SK-N-SH (cell line): ENCODE measurements around the gene GLI2. TPM values are rescaled to one million over a fixed set of nuclear protein-coding genes. Genes with fewer than 3 reads are reported as not detected.

Source experiments
- CTCF ChIA-PET: fragments of 300-600, 350-600 bp; formaldehyde crosslinking; extraction: SDS; loops from one replicate; lab custom pipeline; 2021; lab: Yijun Ruan, JAX
- POLR2A ChIA-PET: fragments of 350-600 bp; sonication (Branson Sonifier 250); formaldehyde crosslinking; extraction: SDS; loops from one replicate; lab custom pipeline; 2020; ENCODE audit warnings: antibody characterized with exemption, inconsistent platforms; lab: Yijun Ruan, JAX
- DNase-seq: peaks from one replicate; pipeline ENCODE4 v3.0.0; 2012
- H2AFZ ChIP-seq: fragments of 200-600 bp; sonication (generic); 2 replicates; pipeline ENCODE4 v1.8.1; 2016; ENCODE audit warnings: antibody characterized with exemption, mild to moderate bottlenecking, low read depth
- H3F3A ChIP-seq: fragments of 200-600 bp; sonication (generic); replicated peaks from 2 replicates; pipeline ENCODE3; 2016; ENCODE audit warnings: antibody characterized with exemption, mild to moderate bottlenecking; ENCODE audit not compliant: insufficient read depth
- H3K27ac ChIP-seq, 2 experiments: fragments of 200-500 bp in 1 of 2; fragments of 200-600 bp in 1 of 2; sonication (Bioruptor generic) in 1 of 2; sonication (generic), shearing (Covaris generic) in 1 of 2; 2 replicates each; pipeline versions ENCODE4 v1.5.1 to v1.6.1; 2014 to 2016; ENCODE audit warnings: low read depth in 2 of 2, inconsistent platforms in 1 of 2, low read length in 1 of 2, mild to moderate bottlenecking in 1 of 2, mixed read lengths in 1 of 2
- H3K27me3 ChIP-seq: fragments of 200-600 bp; sonication (generic), shearing (Covaris generic); 2 replicates; pipeline ENCODE4 v1.6.1; 2016; ENCODE audit warnings: mixed run types; ENCODE audit not compliant: insufficient read depth
- H3K36me3 ChIP-seq, 2 experiments: fragments of 200-500 bp in 1 of 2; fragments of 200-600 bp in 1 of 2; sonication (Bioruptor generic) in 1 of 2; sonication (generic) in 1 of 2; replicated peaks in 1 of 2; 2 replicates each; pipeline versions ENCODE3 to v1.5.1; 2014 to 2016; ENCODE audit warnings: low read length in 1 of 2, mild to moderate bottlenecking in 1 of 2; ENCODE audit not compliant: insufficient read depth in 2 of 2, control insufficient read depth in 1 of 2
- H3K4me1 ChIP-seq, 2 experiments: fragments of 200-500 bp in 1 of 2; fragments of 200-600 bp in 1 of 2; sonication (Bioruptor generic) in 1 of 2; sonication (generic), shearing (Covaris generic) in 1 of 2; 2 replicates each; pipeline versions ENCODE4 v1.5.1 to v1.6.1; 2014 to 2016; ENCODE audit warnings: low read depth in 1 of 2, low read length in 1 of 2, mixed run types in 1 of 2; ENCODE audit not compliant: insufficient read depth in 2 of 2, control insufficient read depth in 1 of 2
- H3K4me2 ChIP-seq: fragments of 200-600 bp; sonication (generic), shearing (Covaris generic); 2 replicates; pipeline ENCODE4 v1.6.1; 2017; ENCODE audit warnings: mixed run types
- H3K4me3 ChIP-seq, 2 experiments: fragments of 200-500 bp in 1 of 2; fragments of 200-600 bp in 1 of 2; sonication (Bioruptor generic) in 1 of 2; sonication (generic), shearing (Covaris generic) in 1 of 2; 2 replicates each; pipeline versions ENCODE4 v1.5.1 to v1.8.1; 2014 to 2016; ENCODE audit warnings: low read depth in 2 of 2, inconsistent platforms in 1 of 2, low read length in 1 of 2, mild to moderate bottlenecking in 1 of 2, mixed read lengths in 1 of 2, moderate library complexity in 1 of 2
- H3K79me2 ChIP-seq: fragments of 200-600 bp; sonication (generic); 2 replicates; pipeline ENCODE4 v1.8.1; 2017; ENCODE audit warnings: mild to moderate bottlenecking; ENCODE audit not compliant: insufficient read depth
- H3K9ac ChIP-seq: fragments of 200-600 bp; sonication (generic); 2 replicates; pipeline ENCODE4 v1.6.1; 2017; ENCODE audit warnings: mixed run types
- H3K9me2 ChIP-seq: fragments of 200-600 bp; sonication (generic); 2 replicates; pipeline ENCODE4 v1.6.1; 2017; ENCODE audit warnings: mixed run types
- H3K9me3 ChIP-seq: fragments of 200-600 bp; sonication (generic); 2 replicates; pipeline ENCODE4 v1.6.1; 2017; ENCODE audit warnings: mixed run types, mild to moderate bottlenecking, moderate library complexity
- H4K20me1 ChIP-seq: fragments of 200-600 bp; sonication (generic); 2 replicates; pipeline ENCODE4 v1.6.1; 2017; ENCODE audit warnings: mild to moderate bottlenecking, mixed run types; ENCODE audit not compliant: insufficient read depth
- CTCF ChIP-seq: fragments of 200-600 bp; sonication (generic); IDR thresholded peaks from 2 replicates; pipeline ENCODE4 v1.6.1; 2017; ENCODE audit warnings: antibody characterized with exemption, mild to moderate bottlenecking, moderate library complexity
- ELF1 ChIP-seq: IDR thresholded peaks from 2 replicates; pipeline ENCODE4 v1.4.0; 2012
- EZH2phosphoT487 ChIP-seq: fragments of 200-600 bp; sonication (generic); IDR thresholded peaks from 2 replicates; pipeline ENCODE4 v1.6.1; 2017; ENCODE audit warnings: low read depth, mixed run types, mild to moderate bottlenecking, antibody characterized with exemption, moderate library complexity, borderline replicate concordance
- GABPA ChIP-seq: IDR thresholded peaks from 2 replicates; pipeline ENCODE4 v1.4.0; 2012; ENCODE audit warnings: low read depth, mild to moderate bottlenecking
- GATA2 ChIP-seq: sonication (generic); formaldehyde crosslinking; IDR thresholded peaks from 2 replicates; pipeline ENCODE4 v1.5.0; 2020; ENCODE audit warnings: mild to moderate bottlenecking, missing genetic modification reagents
- JUND ChIP-seq: IDR thresholded peaks from 2 replicates; pipeline ENCODE4 v1.4.0; 2012
- MAX ChIP-seq: IDR thresholded peaks from 2 replicates; pipeline ENCODE4 v1.4.0; 2012; ENCODE audit warnings: low read depth
- MEF2A ChIP-seq: IDR thresholded peaks from 2 replicates; pipeline ENCODE4 v1.4.0; 2012; ENCODE audit warnings: low read depth, borderline replicate concordance
- NFIC ChIP-seq: IDR thresholded peaks from 2 replicates; pipeline ENCODE4 v1.4.0; 2012; ENCODE audit warnings: borderline replicate concordance
- PBX3 ChIP-seq: IDR thresholded peaks from 2 replicates; pipeline ENCODE4; 2012
- POLR2AphosphoS5 ChIP-seq: IDR thresholded peaks from 2 replicates; pipeline ENCODE4 v1.6.1; 2012; ENCODE audit warnings: low read depth, low read length
- RFX5 ChIP-seq: IDR thresholded peaks from 2 replicates; pipeline ENCODE4 v1.6.1; 2012; ENCODE audit warnings: mild to moderate bottlenecking, improper control_type of control experiment, low read length
- TAF1 ChIP-seq: IDR thresholded peaks from 2 replicates; pipeline ENCODE4 v1.6.1; 2012; ENCODE audit warnings: low read depth, mild to moderate bottlenecking, low read length, moderate library complexity, borderline replicate concordance
- TEAD4 ChIP-seq: IDR thresholded peaks from 2 replicates; pipeline ENCODE4 v1.4.0; 2012; ENCODE audit warnings: mild to moderate bottlenecking, borderline replicate concordance; ENCODE audit not compliant: insufficient read depth
- ZBTB33 ChIP-seq: IDR thresholded peaks from 2 replicates; pipeline ENCODE4 v1.4.0; 2012; ENCODE audit warnings: low read depth, borderline replicate concordance
- WGBS: methylation state at CpG from one replicate; pipeline ENCODE4 v1.1.6; 2017; ENCODE audit warnings: low lambda C conversion rate; 5-methylcytosine and 5-hydroxymethylcytosine counted together
- polyA plus RNA-seq, 3 experiments: library from polyadenylated mRNA; depleted of rRNA; stranded (reverse); fragments of >200 nt; gene quantifications; 2 replicates each; pipeline ENCODE4 v1.2.3, GENCODE V29; 2012

The GLI2 gene
- polyA plus RNA-seq, 1 of the 3 experiments (the other 2 are of a cell fraction): 3.4 TPM

- TF ChIP-seq CTCF (no peak), PBX3 (no peak), ELF1 (no peak), POLR2AphosphoS5 (no peak), NFIC (no peak), GABPA (no peak), JUND (no peak), GATA2 (CRISPR knock-in tag) (no peak), MAX (no peak), MEF2A (no peak), TEAD4 (no peak), EZH2phosphoT487 (no peak), RFX5 (no peak), ZBTB33 (no peak), TAF1 (no peak)
- TF ChIP-seq, all 33 proteins: peak for 0
- no peaks in the 10 kb centered on the region for H3F3A ChIP-seq
- no peaks in the 10 kb centered on the region for H3K79me2 ChIP-seq
- H4K20me1 ChIP-seq: no peaks in the 10 kb centered on the region
- H3K4me1 ChIP-seq: peaks cover 0 to 18% of the 10 kb centered on the region in 2 experiments; a peak in 1 of 4 replicates
- H3K9me2 ChIP-seq: no peaks in the 10 kb centered on the region
- H2AFZ ChIP-seq: no peak overlapping the region
- no peaks in the 10 kb centered on the region for H3K27me3 ChIP-seq
- no peak overlapping the region for H3K4me3 ChIP-seq
- DNase-seq: no peak
- WGBS: 89% methylated on average over 12 of the region's 13 CpGs
- no peaks in the 10 kb centered on the region for H3K36me3 ChIP-seq
- no peak overlapping the region for H3K9ac ChIP-seq
- no peak overlapping the region for H3K4me2 ChIP-seq
- no peak overlapping the region for H3K27ac ChIP-seq
- no peaks in the 10 kb centered on the region for H3K9me3 ChIP-seq
- CTCF ChIA-PET: interaction anchor here (1.9 to 17.8 kb wide), 2 partner anchors 20 to 376 kb away, joined by 4 to 408 read pairs; no protein-coding TSS in a partner anchor
- POLR2A ChIA-PET: no interaction called here
These were observed 32.9 kb upstream of the GLI2 start for GRCh38 chr2:120702801-120703200.
